ENCODE data around the gene CHD2. TPM values are rescaled to one million over a fixed set of nuclear protein-coding genes. Genes with fewer than 3 reads are reported as not detected.

The CHD2 gene
- total and polyA plus RNA-seq, 2 donors (not counting 3 experiments of a cell fraction or from before 2014, with no cell fraction given) = 53.8 to 97.9 TPM

DNA sequence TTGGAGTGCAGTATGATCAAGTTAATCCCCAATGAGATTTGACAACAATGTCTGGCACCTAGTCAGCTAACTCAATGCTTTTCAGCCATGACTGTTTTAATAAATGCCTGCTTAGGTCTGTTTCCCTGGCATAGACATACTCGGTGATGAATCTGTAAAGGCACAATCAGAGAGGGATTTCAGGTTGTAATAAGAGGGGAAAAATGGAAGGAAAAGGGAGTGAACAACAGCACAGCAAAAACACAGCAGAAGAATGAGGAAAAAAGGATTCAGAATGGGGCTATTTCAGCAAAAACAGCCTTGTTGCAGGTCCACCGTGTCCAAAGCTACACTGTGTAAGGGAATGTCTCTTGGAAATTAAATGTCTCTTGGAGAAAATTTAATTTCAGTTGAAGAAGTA, 19.3 kb upstream of the CHD2 start:
- ChIA-PET POLR2A (interaction anchor here (0.6 kb wide), 1 partner anchor 45 kb away, joined by 4 read pairs; no protein-coding TSS in a partner anchor), CTCF (interaction anchor here (1.7 kb wide), 1 partner anchor 84 kb away, joined by 7 read pairs; no protein-coding TSS in a partner anchor)
- dilution Hi-C loops (cut with MboI; ENCODE audit: extremely low pct_ligation_motif_present, low sequenced_read_pairs) = no loop called here
- Histone ChIP-seq H3K9me3 (replicated peaks; ENCODE audit: control insufficient read depth, insufficient read depth, low read length) (no peaks in the 10 kb centered on the region), H3K27ac (ENCODE audit: insufficient read depth, low read depth, low read length) (no peak overlapping the region), H3K4me2 (ENCODE audit: insufficient read depth, low read length) (no peak overlapping the region), H3K9ac (replicated peaks; ENCODE audit: extremely low read depth, insufficient read depth, low read length) (no peak overlapping the region), H3K4me3 (replicated peaks in 1 of 3; ENCODE audit: insufficient read depth in 1 of 3, low read depth in 1 of 3, low read length in 3 of 3) (no peak overlapping the region), H3K9me1 (replicated peaks; ENCODE audit: control insufficient read depth, extremely low read depth, insufficient read depth, low read length) (no peaks in the 10 kb centered on the region), H3K36me3 (ENCODE audit: control insufficient read depth in 2 of 2, extremely low read depth in 1 of 2, insufficient read depth in 2 of 2, low read length in 2 of 2) (peaks cover 0 to 2% of the 10 kb centered on the region in 2 experiments), H3K4me1 (ENCODE audit: control insufficient read depth, extremely low read depth, insufficient read depth, low read length) (peaks cover 15% of the 10 kb centered on the region), H3K79me2 (ENCODE audit: control insufficient read depth, insufficient read depth, low read length) (peaks cover 32% of the 10 kb centered on the region), H4K20me1 (replicated peaks; ENCODE audit: control insufficient read depth, extremely low read depth, insufficient read depth, low read length) (no peaks in the 10 kb centered on the region), H2AFZ (ENCODE audit: low read depth, low read length) (peak overlapping the region; percentile 2), H3K27me3 (ENCODE audit: control insufficient read depth in 2 of 2, insufficient read depth in 2 of 2, low read length in 2 of 2) (peaks cover 25 to 31% of the 10 kb centered on the region in 2 experiments)
- intact Hi-C loops (cut with micrococcal nuclease) = loop anchor here (5.0 kb wide), 1 partner anchor 1727 kb away; no protein-coding TSS in a partner anchor
- no TSS peak for BruUV-seq (replicated peaks)
- no peak for TF ChIP-seq POLR2AphosphoS5 (IDR thresholded peaks at IDR 0.05; ENCODE audit: insufficient read depth, low read depth, low read length)
- TF ChIP-seq, protein P1, sequence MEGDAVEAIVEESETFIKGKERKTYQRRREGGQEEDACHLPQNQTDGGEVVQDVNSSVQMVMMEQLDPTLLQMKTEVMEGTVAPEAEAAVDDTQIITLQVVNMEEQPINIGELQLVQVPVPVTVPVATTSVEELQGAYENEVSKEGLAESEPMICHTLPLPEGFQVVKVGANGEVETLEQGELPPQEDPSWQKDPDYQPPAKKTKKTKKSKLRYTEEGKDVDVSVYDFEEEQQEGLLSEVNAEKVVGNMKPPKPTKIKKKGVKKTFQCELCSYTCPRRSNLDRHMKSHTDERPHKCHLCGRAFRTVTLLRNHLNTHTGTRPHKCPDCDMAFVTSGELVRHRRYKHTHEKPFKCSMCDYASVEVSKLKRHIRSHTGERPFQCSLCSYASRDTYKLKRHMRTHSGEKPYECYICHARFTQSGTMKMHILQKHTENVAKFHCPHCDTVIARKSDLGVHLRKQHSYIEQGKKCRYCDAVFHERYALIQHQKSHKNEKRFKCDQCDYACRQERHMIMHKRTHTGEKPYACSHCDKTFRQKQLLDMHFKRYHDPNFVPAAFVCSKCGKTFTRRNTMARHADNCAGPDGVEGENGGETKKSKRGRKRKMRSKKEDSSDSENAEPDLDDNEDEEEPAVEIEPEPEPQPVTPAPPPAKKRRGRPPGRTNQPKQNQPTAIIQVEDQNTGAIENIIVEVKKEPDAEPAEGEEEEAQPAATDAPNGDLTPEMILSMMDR (IDR thresholded peaks at IDR 0.05; ENCODE audit: extremely low read depth in 1 of 2, insufficient read depth in 1 of 2, low read depth in 1 of 2, low read length in 2 of 2) = no peak
- no peak for TF ChIP-seq GATA2 (IDR thresholded peaks at IDR 0.05; ENCODE audit: insufficient read depth, insufficient read length, low read depth, low read length)
- TF ChIP-seq, protein P2, sequence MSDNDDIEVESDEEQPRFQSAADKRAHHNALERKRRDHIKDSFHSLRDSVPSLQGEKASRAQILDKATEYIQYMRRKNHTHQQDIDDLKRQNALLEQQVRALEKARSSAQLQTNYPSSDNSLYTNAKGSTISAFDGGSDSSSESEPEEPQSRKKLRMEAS (IDR thresholded peaks at IDR 0.05; ENCODE audit: insufficient read depth, insufficient read length) = no peak
- TF ChIP-seq EZH2 (IDR thresholded peaks at IDR 0.05; ENCODE audit: borderline replicate concordance, low read depth, low read length, severe bottlenecking) = no peak
- TF ChIP-seq POLR2A (IDR thresholded peaks at IDR 0.05; ENCODE audit: low read depth, low read length) = no peak
- TF ChIP-seq MYC (IDR thresholded peaks at IDR 0.05; ENCODE audit: low read depth, low read length) = no peak
- no peak for TF ChIP-seq JUN (IDR thresholded peaks at IDR 0.05; ENCODE audit: borderline replicate concordance, insufficient read depth, insufficient read length, low read depth)
- no peak for TF ChIP-seq FOS (IDR thresholded peaks at IDR 0.05; ENCODE audit: borderline replicate concordance, insufficient read depth, low read length)
- DNase-seq (ENCODE audit: low read depth, low spot score) = no peak
- no peak for FAIRE-seq
